NCI-H128 (cell line): ENCODE data around the gene UBE2Q2.
"Not testable (repeated sequence)": the region's sequence is repeated elsewhere in the genome, so short reads cannot be mapped to it uniquely, and the experiment has no call there.

Experiments used
- DNase-seq: peaks from one replicate; lab custom pipeline; 2025; ENCODE audit not compliant: unreplicated experiment; lab: John Stamatoyannopoulos, UW

The UBE2Q2 gene

DNA sequence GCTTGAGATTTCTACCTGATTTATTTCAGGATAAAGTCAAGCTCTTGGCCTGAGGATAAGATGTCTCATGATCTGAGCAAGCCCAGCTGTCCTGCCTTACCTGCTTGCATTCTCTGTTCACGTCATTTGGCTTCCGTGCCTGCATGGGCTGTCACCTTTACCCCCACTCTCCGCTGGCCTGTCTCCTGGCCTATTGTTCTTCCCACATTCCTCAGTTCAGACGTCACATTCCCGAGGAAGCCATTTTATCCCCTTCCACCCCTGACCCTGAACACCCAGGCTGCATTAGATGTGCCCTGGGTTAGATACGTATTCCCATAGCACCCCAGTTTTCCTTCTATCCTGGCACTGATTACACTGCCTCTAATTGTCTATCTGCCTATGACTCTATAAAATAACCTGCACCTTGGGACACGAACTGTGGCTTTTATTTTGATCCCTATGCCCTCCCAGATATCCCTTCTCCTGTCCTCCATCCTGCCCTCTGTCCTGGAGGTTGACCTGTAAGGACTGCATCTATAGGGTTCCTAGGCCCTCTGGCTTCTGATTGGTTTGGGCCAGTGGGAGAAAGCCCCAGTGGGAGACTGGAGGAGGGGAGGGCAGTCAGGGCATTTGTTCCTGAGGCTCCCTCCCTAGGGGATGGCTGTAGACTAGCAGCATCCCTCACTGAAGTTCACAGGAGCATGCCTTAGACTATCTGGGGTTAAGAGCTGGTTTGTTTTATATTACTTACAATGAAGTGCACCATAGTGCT, 19.2 kb upstream of the UBE2Q2 start:
- DNase-seq = no peak

GRCh38 chr15:75827691-75828090, 15.6 kb upstream of the UBE2Q2 start:
- DNase-seq = no peak

DNA sequence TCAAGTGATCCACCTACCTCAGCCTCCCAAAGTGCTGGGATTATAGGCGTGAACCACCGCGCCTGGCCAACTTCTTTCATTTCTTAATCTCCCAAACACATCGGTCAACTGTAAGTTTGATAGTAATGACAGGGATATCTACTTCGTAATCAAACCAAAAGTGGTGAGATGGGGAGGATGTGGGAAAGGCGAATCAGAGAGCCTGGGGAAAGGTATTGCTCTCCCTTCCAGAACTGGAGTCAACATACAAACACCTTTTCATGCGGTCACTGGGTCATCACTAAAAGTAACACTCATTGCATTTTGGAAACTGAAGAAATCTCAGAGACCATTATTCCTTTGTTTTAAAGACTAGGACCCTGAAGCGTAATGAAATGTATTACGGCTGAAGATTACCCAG, 14.8 kb upstream of the UBE2Q2 start:
- DNase-seq = no peak

DNA sequence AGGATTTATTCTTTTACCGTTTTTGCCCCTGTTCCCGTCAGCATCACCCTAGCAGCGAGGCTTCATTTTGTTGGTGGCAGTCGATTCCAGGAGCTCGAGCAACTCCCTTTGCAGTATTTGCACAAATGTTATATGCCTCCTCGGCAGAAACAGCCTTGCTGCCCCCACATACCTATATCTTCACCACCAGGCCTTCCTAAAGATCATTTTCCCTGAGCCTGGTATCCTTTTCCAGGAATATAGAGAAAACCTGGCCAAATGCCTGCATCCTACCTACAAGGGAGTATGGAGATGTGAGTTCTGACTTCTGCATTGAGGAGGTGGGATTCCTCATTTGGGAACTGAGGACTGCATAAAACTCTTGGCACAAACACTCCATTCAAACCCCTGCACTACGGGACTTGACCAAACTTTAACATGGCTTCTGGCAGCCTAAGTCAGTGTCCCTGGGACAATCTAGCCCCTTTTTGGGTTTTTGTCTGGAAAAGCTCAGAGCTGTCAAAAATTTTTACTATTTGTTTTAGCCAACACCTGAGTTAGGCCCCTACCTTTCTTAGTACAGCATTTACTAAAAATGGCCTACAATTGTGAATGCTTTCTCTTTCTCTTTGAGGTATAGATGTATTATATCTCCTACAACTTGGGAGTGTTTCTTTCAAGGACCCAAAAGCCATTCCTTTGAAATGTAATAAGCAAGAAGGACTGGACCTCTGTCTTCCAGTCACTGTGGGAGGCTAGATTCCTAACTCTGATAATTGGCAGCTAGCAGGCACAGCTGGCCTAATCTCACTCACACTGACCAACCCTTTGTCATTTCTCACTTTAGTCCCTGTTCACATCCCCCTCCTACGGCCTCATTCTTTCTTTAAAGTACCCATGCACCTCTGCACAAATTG, 12.1 kb upstream of the UBE2Q2 start:
- DNase-seq = no peak

DNA sequence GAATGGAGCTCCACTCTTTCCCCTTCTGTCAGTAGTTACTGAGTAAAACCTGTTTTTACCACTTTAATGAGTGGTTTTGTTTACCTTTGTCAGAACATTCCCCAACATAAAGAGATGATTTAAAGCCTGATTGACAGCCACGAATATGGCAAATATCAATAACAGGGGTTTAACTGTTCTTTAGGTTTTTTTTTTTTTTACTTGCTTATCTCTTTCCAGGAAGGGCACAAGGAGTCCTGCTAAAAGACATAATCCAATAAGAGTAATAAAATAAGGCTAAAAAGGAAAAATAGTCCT, 11.5 kb upstream of the UBE2Q2 start:
- DNase-seq = no peak

DNA sequence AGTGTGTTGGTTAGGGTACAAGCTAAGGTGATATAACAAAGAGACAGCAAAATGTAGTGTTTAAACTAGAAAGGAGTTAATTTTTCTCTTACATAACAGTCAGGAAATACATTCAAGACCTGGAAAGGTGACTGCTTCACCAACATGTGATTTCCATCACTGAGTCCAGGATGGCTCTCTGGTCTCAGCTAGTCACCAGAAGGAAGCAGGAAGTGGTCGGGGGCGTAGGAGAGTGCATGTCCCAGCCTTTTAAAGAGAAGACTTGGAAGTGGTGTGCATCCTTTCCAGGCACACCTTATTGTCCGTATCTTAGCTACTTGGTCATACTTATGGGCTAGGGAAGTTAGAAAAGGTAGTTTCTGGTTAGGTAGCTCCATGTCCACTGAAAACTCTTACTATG, 11.1 kb upstream of the UBE2Q2 start:
- DNase-seq = no peak

- no peak for DNase-seq
Observed at GRCh38 chr15:75834021-75834420, 9.2 kb upstream of the UBE2Q2 start.

- no peak for DNase-seq
Observed at GRCh38 chr15:75835990-75836958, 7.0 kb upstream of the UBE2Q2 start.

DNA sequence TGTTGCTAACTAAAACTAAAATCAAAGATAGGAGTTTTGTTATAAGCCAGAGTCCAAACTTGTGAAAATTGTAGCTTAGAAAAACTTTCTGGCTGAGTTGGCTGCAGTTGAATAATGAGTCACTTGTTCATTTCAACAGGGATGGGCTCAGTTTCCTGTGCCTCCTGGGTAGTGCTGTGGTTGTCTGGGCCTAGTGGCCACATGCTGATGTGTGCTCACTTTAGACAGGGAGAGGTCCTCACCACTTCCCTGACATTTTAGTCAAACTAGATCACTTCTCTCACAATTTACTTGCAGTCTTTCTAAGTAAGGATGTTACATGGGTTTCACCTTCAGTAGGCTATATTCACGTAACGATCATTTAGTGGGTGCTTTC, 6.3 kb upstream of the UBE2Q2 start:
- no peak for DNase-seq

GRCh38 chr15:75840659-75841058, 2.6 kb upstream of the UBE2Q2 start:
- no peak for DNase-seq

GRCh38 chr15:75841626-75842025, 1.6 kb upstream of the UBE2Q2 start:
- DNase-seq = no peak

GRCh38 chr15:75843678-75844581, 683 bp downstream of the UBE2Q2 start:
- no peak for DNase-seq

GRCh38 chr15:75844629-75845335, 1.5 kb downstream of the UBE2Q2 start:
- DNase-seq = no peak

DNA sequence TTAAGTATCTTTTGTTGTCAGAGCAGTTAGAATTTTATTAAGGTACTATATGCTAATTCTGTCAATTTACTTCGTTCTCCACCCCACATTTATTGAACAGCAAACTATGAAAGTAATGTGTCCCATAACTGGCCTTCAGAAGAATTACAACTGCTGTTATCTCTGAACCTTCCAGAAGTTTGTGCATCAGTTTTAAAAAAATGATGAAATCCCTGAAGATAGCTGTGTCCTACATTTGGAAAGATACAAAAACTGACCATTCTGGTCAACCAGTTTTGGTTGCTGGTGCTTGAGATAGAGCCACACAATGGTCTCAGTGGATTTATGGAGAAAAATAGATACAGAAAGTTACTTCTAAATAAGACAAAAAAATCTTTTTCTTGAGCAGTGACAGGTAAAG, 5.9 kb downstream of the UBE2Q2 start:
- no peak for DNase-seq

GRCh38 chr15:75850708-75851107, 7.5 kb downstream of the UBE2Q2 start:
- no peak for DNase-seq

- not testable (repeated sequence) for DNase-seq
Observed at GRCh38 chr15:75851566-75851965, 8.3 kb downstream of the UBE2Q2 start.

DNA sequence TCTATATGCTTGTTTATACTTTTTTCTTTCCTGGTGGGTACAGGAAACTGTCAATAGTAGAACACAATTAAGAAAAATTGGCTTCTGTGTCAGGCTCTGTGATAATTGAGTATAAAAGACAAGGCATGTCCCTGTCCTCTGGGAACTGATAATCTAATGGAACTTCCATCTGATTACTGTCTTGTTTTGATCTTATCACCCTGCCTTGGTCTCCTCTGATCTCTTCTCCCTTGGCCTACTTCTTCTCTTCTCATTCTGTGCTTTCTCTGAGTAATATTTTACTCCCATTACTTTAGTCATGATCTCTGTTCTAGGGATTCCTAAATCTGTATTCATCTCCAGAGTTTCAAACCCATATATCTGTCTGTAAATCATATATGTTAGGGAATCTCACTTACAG, 14.6 kb downstream of the UBE2Q2 start:
- DNase-seq = no peak

DNA sequence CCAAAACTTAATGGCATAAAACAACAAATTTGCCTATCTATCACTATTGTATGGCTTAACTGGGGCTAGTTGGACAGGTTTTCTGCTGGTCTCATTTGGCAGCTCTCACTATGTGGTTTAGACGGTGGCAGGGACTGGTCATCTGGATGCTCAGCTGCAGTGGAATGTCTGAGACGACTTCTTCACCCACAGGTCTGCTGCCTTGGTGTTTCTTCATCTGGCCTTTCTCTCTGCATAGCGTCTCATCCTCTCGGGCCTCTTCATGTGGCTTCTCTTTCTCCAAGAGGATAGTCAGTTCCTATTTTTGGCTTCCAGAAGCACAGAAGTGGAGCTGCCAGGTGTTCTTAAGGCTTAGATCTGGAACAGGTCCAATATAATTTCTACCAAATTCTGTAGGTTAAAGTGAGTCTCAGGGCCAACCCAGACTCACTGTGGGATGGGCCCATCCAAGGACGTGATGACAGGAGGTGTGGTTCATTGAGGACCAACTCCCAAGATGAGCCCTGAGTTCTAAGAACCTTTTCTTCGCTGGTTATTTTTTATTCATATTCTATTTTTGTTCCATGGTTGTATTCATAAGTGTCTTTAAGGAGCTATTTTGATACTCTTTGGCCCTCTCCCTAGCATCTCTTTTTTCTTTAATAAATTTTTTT, 18.6 kb downstream of the UBE2Q2 start:
- no peak for DNase-seq

DNA sequence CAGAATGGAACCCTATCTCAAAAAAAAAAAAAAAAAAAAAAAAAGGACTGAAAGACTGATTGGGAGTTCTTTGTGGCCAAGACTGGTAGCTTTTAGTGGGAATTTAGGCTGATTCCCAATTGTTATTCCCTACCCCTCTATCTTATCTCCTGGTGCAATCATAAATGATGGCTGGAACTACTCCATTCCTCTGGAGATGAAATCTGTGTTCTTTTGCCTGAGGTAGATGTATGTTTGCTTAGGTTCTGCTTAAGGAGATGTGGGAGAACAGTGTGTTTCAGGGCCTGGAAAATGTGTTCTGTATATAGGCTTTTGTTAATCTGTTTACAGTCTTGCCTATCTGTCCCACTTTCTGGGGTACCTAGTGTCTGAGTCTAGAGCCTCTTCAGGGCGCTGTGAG, 19.5 kb downstream of the UBE2Q2 start:
- no peak for DNase-seq
